Smooth muscle cell of the brain vasculature (primary cell): ENCODE data around the gene PSORS1C1.

Experiments used
- DNase-seq: peaks from one replicate; pipeline ENCODE4 v3.0.0-alpha.2; 2012; ENCODE audit warnings: low read depth, low spot score

PSORS1C1 gene

GRCh38 chr6:31125586-31126363, 11.2 kb downstream of the PSORS1C1 start:
- DNase-seq, result no peak

- no peak for DNase-seq
Measured at GRCh38 chr6:31126396-31127175, 12.0 kb downstream of the PSORS1C1 start.

DNA sequence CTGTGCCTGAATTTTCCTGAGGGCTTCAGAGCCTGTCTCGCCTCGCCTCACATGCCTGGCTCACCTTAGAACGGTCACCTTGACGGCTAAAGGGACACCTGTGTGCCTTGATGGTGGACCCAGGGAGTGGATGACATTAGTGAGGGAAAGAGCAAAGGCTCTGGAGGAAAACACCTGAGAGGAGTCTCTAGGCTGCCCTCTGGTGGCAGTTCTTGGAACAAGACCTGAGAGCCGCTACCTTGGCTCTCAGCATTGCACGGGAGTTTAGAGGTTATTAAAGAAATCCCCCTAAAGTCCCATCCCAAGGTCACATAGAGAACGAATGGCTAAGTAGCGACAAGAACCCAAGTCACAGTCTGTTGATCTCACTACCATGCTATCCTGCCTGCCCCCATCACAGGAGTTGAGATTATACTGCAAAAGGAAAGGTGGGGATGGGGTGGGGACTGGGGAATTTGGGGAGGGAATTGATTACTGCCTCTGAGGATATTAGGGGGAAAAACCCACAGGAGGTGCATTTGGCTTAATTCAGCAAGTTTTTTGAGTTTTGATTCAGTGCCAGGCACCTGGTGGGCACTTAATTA, 13.6 kb downstream of the PSORS1C1 start:
- no peak for DNase-seq

DNA sequence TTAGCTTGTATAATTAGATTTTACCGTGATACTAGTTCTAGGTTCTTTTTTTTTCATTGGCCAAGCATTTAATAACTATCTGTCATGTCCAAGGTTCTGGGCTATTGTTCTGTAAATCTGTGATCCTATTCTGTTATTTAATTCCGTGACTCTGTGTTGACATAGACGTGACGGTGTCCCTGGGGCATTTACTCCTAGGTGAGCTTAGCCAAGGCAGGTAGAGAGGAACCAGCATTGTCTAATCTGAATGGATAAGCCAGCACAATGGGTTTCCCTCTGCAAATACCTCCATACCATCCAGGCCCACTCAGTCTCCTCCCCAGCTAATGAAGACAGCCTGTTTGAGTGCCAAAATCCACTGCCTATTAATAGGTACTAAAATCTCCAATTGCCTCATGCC, 14.5 kb downstream of the PSORS1C1 start:
- DNase-seq, result no peak

DNA sequence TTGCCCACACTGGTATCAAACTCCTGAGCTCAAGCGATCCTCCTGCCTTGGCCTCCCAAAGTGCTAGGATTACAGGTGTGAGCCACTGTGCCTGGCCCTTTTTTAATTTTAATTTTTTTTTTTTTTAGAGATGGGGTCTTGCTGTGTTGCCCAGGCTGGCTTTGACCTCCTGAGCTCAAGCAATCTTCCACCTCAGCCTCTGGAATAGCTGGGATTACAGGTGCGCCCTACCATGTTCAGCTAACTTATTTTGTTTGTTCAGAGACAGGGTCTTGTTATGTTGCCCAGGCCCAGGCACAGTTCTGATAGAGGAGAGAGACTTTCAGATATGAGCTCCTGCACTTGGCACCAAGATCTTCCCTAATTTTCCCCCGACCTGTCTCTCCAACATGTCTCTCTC, 16.2 kb downstream of the PSORS1C1 start:
- no peak for DNase-seq

DNA sequence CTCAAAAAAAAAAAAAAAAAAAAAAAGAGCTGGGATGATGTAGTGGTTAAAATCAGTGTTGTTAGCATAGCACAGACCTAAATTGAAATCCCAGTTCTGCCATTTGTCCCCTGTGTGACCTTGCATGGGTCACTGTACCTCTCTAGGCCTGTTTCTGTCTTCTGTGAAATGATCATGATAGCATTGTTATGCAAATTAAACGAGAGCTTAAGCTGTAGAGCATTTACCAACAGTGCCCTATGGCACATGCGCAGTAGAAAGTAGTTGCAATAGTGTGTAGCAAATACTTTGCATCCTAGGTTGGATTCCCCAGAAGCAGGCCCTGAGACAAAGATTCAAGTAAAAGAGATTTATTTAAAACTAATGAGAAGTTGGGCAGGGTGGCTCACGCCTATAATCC, 17.0 kb downstream of the PSORS1C1 start:
- no peak for DNase-seq

DNA sequence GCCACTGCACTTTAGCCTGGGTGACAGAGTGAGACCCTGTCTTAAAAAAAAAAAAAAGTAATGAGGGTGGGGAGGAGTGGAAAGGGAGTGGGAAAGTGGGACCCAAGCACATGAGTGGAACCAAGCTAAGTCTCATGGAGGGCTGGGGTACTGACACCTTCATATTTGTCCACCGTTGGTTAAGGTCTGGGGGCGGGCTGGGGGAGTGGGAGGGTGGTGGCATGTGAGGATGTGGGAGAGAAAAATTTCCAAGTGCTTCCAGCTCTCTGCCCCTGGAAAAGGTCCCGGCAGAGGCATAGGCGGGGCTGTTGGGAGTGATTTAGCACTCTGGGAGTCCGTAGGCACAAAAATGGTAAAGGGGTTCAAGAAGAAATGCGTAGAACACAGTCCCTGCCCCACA, 18.2 kb downstream of the PSORS1C1 start:
- no peak for DNase-seq

DNA sequence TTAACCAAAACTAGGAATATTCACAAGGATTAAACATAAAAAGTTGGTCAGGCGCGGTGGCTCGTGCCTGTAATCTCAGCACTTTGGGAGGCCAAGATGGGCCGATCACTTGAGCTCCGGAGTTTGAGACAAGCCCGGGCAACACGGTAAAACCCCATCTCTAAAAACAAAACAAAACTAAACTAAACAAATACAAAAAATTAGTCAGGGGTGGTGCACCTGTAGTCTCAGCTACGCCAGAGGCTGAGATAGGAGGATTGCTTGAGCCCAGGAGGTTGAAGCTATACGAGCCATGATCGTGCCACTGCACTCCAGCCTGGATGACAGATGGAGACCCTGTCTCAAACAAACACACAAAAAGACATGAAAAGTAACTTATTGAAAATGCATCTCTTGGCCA, 21.1 kb downstream of the PSORS1C1 start:
- no peak for DNase-seq

DNA sequence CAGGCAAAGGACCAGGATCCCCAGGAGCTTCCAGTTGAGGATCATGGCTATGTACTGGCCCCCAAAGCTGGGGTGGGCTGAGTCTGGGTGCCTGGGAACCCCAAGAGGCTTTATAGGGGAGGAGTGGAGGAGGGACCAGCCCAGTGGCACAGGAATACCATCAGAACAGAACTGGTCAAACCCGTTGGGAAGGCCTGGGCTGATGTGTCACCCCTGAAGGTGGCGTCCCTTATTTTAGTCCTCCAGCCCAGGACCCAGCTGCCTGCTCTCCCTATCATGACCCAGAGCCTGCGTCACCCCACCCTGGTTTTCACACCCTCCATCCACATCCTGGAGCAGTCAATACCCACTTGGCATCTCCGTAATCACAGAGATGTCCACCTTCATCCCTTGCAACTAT, 24.4 kb downstream of the PSORS1C1 start, which contains the start of gene PSORS1C2:
PSORS1C2 (minus strand) TSS at position 85 of the 400 bp plus-strand sequence; CDS start at position 45, 40 bp downstream.
- DNase-seq, result no peak

GRCh38 chr6:31139599-31139998, 25.0 kb downstream of the PSORS1C1 start:
- DNase-seq, result no peak

DNA sequence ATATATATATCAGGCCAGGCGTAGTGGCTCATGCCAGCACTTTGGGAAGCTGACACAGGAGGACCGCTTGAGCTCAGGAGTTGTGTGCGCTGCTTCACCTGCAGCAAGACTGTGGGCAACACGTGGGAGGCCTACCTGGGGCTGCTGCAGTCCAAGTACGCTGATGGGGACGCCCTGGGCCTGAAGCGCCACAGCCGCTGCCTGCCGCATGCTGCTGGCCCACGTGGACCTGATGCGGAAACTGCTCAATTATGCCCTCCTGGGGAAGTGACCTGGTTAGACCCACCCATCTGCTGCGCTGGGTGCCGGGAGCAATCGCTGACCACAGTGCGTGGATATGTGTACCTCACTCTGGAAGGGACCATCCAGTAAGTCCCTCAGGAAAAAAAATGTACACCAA, 26.0 kb downstream of the PSORS1C1 start:
- no peak for DNase-seq

DNA sequence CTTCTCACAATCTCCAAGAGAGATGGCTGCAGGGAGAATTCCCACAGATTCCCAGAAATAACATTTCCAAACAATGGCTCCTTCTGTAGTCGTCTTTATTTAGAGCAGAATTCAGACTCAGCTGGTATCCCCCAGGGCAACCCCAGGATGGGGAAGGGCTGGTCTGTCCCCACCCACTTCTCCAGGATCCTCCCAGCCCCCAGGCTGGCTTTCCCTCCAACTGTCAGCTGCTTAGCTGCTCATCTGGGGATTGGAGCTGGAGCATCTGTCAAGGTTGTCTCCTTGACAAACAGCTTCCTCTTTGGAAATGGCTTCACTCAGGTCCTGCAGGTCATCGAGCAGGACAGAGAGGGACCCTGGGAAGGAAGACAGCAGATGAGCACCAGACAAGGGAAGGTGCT, 27.8 kb downstream of the PSORS1C1 start:
- DNase-seq, result no peak

DNA sequence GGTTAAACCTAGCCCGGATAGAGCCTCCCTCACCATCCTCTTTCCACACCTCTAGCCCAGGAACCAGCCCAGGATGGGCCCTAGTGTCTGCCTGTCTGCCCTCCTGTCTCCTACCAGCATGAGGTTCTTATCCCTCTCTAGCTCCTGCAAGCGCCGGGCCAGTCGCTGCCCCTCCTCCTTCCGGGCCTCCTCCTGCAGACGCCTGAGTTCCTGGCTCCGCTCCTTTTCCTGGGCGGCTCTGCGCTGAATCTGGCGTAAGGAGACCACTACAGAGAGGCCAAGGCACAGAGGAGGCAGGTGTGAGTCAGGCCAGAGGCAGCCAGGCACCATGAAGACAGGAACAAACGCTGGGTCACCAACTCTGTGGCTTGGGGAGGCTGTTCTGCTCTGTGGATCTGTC, 28.5 kb downstream of the PSORS1C1 start:
- no peak for DNase-seq

DNA sequence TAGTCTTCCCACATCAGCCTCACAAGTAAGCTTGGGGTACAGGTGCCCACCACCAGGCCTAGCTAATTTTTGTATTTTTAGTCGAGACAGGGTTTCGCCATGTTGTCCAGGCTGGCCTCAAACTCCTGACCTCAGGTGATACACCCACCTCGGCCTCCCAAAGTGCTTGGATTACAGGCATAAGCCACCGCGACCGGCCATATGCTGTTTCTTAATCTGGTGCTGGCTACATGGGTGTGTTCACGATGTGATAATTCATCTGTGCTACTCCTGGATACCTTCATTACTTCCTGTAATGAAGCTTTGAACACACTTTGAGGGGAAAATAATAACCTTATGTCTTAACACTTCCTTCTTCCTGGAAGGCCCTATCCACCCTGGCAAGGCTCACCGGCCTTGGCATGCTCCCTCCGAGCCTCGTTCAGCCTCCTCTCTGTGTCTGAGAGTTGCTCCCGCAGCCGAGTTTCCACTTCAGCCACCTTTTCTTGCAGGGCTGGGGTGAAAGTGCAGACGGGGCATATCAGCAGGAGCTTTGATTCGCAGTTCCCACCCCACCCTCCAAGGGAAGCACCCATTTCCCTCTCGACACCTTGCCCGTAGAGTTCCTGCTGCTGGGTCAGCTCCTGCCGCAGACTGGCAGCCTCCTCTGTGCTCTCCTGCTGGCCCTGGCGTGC, 29.8 kb downstream of the PSORS1C1 start:
- no peak for DNase-seq

DNA sequence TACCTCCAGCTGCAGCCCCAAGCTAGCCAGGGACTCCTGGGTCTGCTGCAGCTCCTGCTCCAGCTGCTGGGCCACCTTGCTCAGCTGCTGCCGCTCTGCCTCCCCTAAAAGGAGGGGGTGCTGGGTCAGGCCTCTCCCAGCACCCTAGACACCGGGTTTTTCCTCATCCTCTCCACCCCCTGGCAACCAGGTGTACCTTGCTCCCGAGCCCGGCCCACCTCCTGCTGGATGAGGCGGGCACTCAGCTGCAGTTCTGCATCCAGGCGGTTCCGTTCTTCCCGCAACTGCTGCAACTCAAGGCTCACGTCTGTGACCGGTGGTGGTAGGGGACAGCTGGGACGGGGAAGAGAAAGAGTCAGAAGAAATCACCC, 30.4 kb downstream of the PSORS1C1 start:
- no peak for DNase-seq

- no peak for DNase-seq
Measured at GRCh38 chr6:31145386-31145785, 30.8 kb downstream of the PSORS1C1 start.

DNA sequence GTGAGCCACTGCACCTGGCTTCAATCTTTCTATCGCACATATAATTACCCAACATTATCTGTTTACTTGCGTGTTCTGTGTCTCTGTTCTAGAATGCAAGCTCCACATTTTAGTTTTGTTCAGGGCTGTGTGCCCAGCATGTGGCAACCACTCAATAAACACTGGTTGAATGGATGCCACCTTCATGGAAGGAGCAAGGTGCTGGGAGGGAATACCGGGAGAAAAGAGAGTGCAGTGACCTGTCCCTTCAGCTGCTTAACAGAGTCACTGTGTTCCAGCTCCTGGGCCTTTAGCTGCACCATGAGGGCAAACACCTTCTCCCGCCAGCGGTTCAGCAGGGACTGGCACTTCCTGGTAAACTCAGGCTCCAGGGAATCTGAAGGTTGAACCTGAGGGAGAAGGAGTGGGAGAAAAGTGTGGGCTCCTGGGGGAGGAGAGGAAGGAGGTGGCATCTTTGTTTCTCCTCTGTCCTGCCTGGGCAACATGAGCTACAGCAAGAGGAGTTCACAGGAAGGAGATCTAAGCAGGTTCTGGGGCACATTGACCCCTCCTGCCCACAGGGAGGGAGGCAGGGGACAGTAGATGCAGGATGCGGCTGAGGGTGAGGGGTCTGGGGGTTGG, 35.3 kb downstream of the PSORS1C1 start:
- DNase-seq, result no peak

GRCh38 chr6:31152781-31153180, 38.2 kb downstream of the PSORS1C1 start:
- no peak for DNase-seq

DNA sequence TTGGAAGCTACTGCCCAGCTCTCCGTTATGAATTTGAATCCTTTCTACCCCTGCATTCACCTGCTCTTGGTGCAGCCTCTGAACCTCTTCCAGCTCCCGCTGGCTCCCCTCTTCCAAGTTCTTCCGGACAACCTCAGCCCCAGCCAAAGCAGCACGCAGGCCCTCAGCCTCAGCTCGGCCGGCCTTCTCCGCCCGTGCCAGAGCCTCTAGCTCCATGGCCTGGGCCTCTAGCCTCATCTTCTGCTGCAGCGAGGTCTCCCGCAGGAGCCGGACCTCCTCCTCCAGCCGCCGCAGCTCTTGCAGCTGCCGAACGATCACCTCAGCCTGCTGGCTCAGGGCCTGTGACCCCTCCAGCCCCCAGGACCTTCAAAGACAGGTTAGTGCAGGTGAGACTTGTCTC, 39.8 kb downstream of the PSORS1C1 start:
- no peak for DNase-seq

- DNase-seq, result no peak
Measured at GRCh38 chr6:31156641-31157040, 42.0 kb downstream of the PSORS1C1 start.

GRCh38 chr6:31157513-31158139, 43.0 kb downstream of the PSORS1C1 start, which contains the start of gene CCHCR1:
TSS of gene CCHCR1 (minus strand) at chr6:31157802. CDS start at chr6:31157600, 202 bp downstream.
- DNase-seq, result no peak
